HG03135 (cell line): ENCODE data around the gene JAZF1.
"Not testable (repeated sequence)": the region's sequence is repeated elsewhere in the genome, so short reads cannot be mapped to it uniquely, and the experiment has no call there.

ENCODE experiments used
- ATAC-seq: cut with Tn5 transposase; IDR thresholded peaks from one replicate; pipeline ENCODE4 v1.9.1; 2021; ENCODE audit warnings: mild to moderate bottlenecking, moderate library complexity; ENCODE audit not compliant: unreplicated experiment

JAZF1 gene

GRCh38 chr7:27856703-27857485 lies 323.7 kb downstream of the JAZF1 start:
- not testable (repeated sequence) for ATAC-seq

- ATAC-seq: no peak
Measured at GRCh38 chr7:27850531-27850930, 330.1 kb downstream of the JAZF1 start.

- no peak for ATAC-seq
Measured at GRCh38 chr7:27846388-27846787, 334.2 kb downstream of the JAZF1 start.

- no peak for ATAC-seq
Measured at GRCh38 chr7:27843584-27844305, 336.9 kb downstream of the JAZF1 start.

GRCh38 chr7:27842851-27843250 lies 337.7 kb downstream of the JAZF1 start:
- no peak for ATAC-seq

GRCh38 chr7:27842094-27842692 lies 338.4 kb downstream of the JAZF1 start:
- ATAC-seq: no peak

- ATAC-seq: no peak
Measured at GRCh38 chr7:27840760-27841364, 339.7 kb downstream of the JAZF1 start.

GRCh38 chr7:27840313-27840712 lies 340.3 kb downstream of the JAZF1 start:
- ATAC-seq: no peak

GRCh38 chr7:27839099-27839498 lies 341.5 kb downstream of the JAZF1 start:
- no peak for ATAC-seq

- no peak for ATAC-seq
Measured at GRCh38 chr7:27836536-27836935, 344.1 kb downstream of the JAZF1 start.

GRCh38 chr7:27835376-27835775 lies 345.2 kb downstream of the JAZF1 start:
- ATAC-seq: no peak

GRCh38 chr7:27834179-27834921 lies 346.2 kb downstream of the JAZF1 start:
- no peak for ATAC-seq

GRCh38 chr7:27826357-27826756 lies 354.2 kb downstream of the JAZF1 start:
- ATAC-seq: no peak

GRCh38 chr7:27825891-27826290 lies 354.7 kb downstream of the JAZF1 start:
- no peak for ATAC-seq

- no peak for ATAC-seq
Measured at GRCh38 chr7:27822245-27822644, 358.4 kb downstream of the JAZF1 start.

- ATAC-seq: no peak
Measured at GRCh38 chr7:27812706-27813105, 367.9 kb downstream of the JAZF1 start.

- ATAC-seq: no peak
Measured at GRCh38 chr7:27810186-27810585, 370.4 kb downstream of the JAZF1 start.

GRCh38 chr7:27808626-27809025 lies 372.0 kb downstream of the JAZF1 start:
- no peak for ATAC-seq

- ATAC-seq: no peak
Measured at GRCh38 chr7:27804139-27804538, 376.5 kb downstream of the JAZF1 start.

- no peak for ATAC-seq
Measured at GRCh38 chr7:27802999-27803398, 377.6 kb downstream of the JAZF1 start.

- ATAC-seq: no peak
Measured at GRCh38 chr7:27799212-27799611, 381.4 kb downstream of the JAZF1 start.
